Kidney capillary endothelial cell (primary cell): ENCODE data around the gene FAM43A.

Experiments used
- DNase-seq: peaks from one replicate; pipeline ENCODE4 v3.0.0-alpha.2; 2018; ENCODE audit warnings: low spot score

Gene FAM43A

DNA sequence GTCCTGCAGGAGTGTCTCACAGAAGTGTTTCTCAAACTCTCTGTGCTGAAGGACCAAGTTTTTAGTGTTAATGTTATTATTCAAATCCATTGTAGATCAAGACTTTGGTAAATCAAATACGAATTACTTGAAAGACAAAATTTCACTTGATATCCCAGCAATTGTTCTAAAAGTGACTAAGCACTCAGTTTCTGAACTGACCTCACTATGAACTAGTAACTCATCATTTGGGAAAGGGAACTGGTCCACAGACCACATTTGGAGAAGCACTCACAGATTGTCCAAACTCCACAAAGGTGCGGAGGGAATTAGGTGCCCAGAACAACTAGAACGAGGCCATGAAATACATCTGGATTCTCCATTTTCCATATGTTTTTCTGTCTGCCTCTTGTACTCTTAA, 25.6 kb downstream of the FAM43A start:
- DNase-seq: peak; percentile 47

DNA sequence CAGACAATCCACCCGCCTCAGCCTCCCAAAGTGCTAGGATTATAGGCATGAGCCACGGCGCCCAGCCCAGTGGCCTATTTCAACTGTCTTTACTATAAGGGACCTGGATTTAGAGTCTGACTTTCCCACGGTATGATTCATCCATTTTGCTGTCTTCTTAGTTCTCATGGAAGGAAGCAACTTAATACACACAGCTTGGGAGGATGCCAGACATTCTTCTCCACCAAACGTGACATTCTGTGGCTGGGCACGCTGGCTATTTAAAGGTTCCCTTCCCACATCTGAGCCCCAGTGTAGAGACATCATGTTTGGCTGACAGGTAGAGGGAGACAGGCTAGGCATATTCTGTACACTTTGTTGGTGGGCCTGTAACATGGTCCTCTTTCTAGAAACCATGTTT, 26.2 kb downstream of the FAM43A start:
- peak; percentile 98 for DNase-seq

DNA sequence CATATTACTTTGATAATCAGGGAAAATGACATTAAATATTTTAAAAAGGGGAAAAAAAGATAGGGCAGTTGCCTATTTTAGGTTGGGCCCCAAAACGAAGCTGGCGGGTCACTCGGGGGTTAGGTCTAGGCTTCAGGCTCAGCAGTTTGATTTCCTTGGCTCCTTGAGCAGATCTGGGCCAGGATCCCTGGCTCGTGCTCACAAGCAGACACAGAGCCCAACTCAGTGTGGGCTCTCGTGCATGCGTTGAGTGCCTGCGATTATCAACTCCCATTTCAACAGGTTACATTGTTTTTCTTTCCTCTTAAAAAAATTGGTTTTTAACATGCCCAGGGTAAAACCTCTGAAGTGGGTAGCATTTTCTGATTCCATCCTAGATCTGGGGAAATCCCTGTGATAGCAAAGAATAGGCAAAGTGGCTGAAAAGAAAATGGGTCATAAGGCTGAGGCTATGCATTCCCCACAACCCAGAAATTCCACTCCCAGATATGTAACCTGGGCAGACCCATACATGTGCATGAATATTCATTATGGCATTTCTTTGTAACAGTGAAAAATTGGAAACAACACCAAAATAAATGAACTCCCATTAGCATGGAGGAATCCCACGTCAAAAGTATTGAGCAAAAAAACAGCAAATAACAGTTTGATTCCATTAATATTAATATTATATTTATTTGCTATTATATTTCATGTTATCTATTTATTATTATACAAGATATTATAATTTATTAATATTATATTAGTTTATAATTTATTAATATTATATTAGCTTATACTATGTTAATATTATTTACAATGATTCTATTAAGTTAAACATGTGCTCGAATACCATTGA, 27.8 kb downstream of the FAM43A start:
- no peak for DNase-seq

DNA sequence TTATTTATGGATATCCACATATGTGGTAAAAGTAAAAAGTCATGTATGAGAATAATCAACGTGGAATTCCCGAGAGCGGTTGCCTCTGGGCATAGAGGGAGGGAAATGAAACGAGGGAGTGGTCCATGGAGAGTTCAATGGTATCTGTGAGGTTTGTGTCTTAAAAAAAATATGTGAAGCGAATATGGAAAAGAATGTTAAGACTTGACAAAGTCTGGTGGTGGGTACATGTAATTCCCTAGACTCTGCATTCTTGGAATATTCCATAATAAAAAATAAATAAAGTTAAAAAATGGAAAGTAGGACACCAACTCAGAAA, 28.4 kb downstream of the FAM43A start:
- no peak for DNase-seq

DNA sequence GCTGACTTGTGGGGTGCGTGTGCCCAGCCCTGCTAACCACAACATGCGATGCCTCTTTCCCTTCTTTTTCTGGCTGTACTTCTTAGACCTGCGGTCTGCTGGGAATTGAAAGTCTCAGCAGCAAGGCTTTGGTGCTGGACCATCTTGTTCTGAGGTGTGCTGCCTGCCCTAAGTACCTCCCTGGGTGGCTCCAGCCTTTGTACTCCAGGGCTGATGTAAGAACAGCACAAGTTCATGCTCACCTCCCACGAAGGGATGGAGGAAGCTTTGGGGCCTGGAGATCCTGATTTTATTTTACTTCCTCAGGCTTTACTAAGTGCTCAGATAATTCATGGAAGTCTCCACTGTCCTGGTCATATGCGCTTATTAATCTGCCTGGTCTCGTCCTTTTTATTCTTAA, 28.9 kb downstream of the FAM43A start:
- no peak for DNase-seq

DNA sequence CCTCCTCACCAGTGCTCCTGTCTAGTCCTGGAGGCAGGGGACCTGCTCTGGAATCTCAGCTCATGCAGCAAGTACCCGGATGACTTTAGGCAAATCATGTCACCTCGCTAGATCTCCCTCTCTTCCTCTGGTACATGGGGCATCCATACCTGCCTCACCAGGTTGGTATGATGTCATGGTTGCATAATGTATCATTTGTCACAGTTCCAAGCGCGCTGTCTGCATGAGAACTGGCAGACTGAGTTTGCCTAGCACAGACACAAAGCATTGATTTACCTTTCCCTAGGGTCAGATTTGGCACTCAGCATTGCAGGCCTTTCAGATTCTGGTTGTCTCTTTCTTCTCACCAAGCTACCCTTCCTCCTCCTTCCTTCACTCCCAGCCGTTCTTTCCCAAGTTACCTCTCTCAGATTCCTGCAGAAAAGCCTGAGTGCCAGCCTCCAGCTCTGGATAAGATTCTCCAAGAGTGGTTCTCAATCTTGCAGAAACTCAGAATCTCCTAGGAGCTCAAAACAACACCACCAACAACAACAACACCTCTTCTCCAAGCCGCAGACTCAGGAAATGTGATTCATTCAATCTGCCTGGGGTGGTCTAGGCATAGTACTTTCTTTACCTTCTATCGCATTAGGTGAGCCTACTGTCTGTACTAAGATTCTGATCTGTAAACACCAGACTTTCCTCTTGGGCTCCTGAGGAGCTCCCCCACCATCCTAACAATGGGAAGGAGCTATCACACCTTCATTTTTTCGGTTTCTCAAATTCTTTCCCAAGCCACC, 29.5 kb downstream of the FAM43A start:
- DNase-seq: peak; percentile 26

DNA sequence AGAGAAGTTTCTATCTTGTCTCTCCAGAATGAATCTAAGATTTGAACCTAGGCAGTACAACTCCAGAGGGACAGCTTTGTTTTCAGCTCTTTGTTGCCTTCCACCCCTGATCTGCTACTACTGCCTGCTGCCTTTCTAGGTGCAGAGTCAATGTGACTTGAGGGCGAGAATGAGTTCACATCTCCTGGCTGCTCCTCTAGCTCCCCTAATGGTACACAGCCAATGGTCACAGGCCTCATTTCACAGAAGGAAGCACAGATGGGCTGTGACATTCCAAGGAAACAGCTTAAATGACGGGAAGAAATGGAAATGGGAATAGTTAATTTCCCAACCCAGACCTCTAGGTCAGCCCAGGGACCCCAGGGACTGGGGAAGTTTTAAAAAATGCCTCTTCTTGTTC, 32.4 kb downstream of the FAM43A start:
- no peak for DNase-seq

DNA sequence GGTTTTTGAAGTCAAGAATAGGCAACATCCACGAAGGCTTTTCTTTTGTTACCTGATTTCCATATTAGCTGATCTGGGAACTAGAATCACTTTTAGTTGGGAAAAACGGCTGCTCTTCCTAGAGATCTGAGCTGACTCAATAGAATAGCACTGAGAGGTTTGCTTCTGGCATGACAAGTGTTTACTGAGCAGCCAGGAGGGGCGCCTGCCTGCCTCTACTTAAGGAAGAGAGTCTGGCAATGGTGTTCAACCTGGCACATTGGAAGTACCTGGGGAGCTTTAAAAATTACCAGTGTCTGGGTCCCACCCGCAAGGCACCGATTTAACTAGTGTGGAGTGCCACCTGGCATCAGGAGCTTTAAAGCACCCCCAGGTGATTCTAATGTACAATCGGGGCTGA, 34.4 kb downstream of the FAM43A start:
- DNase-seq: no peak

DNA sequence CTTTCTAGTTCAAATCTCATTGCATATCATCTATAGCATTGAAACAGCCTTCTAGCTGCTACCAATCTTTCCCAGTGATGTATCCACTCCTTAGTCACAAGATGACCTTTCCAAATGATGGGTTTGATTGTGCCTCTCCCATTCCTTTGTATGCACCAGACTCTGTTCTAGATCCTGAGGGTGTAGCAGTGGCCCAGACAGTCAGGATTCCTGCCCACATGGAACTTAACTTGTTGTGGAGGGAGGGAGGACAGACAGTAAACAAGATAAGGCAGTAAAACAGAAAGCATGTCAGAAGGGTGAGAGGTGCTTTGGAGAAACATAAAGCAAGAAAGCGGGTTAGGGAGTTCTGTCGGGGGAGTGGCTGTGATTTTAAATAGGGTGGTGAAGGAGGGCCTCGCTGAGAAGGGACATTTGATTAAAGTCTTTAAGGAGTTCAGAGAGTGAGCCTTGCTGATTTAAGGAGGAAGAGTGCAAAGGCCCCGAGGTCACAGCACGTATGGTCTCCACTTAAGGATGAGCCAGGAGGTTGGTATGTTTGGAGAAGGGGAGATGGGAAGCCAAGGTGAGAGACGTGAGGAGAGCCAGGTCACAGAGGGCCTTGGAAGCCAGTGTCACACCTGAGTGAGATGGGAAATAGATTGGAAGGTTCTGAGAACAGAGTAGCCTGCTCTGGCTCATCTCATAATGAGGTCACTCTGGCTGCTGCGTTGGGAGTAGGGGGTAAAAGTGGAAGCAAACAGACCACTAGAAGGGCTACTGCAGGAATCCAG, 38.3 kb downstream of the FAM43A start:
- no peak for DNase-seq

DNA sequence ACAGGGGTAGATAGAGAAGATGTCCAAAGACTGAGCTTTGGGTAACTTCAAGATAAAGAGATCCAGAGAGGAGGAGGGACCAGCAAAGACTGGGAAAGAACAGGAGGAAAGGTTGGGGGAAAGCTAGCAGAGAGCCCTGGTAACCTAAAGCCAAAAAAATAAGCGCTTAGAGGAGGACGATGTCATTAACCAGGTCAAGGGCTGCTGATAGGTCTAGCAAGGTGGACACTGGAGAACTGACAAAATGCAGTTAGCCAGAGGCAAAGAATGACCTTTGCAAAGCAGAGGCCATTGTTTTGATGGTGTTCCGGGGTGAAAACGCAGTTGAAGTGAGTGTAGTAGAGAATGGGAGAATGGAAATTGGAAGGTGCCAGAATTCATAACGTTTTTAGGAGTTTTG, 39.7 kb downstream of the FAM43A start:
- no peak for DNase-seq

DNA sequence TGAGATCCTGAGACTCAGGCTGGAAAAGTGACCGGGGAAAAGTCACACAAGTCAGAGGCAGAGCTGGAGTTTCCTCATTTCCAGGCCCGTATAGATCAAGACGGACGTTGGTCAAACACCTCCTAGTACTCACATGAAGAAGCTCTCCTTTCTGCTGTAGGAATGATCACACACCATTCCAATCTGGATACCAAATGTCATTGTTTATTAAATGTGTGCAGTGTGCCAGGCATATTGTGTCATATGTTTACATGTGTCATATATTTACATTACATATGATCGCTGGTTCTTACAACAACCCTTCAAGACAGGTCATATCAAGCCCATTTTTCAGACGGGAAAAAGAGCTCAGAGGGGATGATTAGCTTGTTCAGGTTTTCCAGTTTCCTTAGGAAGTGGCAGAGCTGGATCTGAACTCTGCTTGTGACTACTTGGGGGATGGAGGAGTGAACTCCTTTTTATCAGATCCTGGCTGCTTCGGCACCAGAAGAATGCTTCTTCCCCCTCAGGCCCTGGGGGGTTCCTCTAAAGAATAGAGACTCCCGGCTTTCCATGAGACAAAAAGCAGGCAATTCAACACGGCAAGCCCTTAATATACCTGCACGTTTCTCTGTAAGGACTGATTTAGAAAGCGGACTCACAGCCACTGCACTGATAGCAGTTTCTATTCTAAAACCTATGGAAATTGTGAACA, 41.9 kb downstream of the FAM43A start:
- DNase-seq: no peak

DNA sequence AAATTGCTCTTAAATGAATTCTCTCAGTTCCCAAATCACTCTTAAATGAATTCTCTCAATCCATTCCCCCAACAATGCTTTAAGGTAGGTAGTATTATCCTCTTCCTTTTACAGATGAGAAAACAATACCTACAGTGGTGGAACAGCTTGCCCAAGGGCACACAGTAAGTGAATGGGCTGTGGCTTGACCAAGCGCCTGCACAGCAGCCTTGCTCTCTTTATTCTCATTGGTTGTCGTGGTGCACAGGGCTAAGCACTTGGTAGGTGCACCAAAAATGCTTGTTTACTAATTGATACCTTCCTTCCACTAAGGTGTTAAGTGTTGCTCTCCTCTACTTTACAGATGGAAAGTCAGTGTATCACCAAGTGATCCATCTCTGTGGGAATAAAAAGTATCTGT, 43.3 kb downstream of the FAM43A start:
- DNase-seq: no peak

DNA sequence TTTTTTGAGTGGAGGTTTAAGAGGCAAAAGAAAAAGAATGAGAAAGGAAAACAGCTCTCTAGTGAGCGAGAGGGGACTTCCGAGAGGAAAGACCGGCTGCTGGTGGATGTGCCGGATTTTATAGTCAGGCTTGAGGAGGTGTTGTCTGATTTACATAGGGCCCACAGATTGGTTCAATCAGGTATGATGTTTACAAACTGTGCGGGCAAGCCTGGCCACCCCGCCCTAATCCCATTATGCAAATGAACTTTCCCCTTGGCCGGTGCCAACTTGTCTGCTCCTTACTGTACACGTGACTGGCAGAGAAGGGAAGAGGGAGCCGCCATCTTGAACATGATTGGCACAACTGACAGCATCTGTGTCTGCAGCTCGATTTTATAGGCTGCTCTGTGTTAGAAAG, 44.7 kb downstream of the FAM43A start:
- DNase-seq: no peak

DNA sequence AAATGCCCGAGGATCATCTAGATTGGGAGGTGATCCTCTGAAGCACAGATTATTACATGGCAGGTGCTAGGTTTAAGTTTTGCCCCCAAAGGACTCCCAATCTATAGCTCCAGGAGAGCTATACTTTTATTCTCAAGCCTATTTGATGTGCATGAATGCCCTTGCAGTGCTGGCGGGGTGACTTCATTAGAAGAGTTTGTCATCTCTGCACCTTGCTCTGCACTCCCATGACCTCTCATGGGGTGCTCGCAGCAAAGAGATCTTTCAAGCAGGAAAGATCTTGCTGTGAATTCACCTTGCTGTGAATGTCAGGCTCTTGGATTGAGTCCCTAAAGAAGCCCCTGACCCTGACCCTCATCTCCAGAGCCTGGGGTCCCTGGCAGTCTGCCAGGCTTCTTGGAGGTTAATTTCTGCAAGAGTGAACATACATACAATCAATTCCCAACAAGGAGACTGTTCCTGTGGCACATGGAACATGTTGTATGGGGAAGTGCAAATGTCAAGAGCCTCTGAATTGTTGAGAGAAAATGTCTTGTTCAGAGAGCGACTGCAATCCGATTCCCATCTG, 45.9 kb downstream of the FAM43A start:
- no peak for DNase-seq

DNA sequence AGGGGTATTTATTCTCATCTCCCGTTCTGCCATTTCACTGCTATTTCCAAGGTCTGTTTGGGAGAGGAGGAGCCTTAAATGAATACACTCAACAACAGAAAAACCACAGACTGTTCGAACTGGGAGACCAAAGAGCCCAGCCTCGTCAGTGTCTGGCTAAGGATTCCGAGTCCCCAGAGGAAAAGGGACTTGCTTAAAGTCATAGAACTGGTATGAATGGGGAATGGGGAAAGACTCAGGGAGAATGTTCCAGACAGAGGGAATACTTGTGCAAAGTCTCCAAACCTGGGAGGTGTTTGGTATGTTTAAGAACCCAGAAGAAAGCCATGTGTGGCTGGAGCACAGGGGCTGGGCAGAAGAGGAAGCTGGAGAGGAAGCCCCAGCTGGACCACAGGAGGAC, 46.9 kb downstream of the FAM43A start:
- DNase-seq: no peak

DNA sequence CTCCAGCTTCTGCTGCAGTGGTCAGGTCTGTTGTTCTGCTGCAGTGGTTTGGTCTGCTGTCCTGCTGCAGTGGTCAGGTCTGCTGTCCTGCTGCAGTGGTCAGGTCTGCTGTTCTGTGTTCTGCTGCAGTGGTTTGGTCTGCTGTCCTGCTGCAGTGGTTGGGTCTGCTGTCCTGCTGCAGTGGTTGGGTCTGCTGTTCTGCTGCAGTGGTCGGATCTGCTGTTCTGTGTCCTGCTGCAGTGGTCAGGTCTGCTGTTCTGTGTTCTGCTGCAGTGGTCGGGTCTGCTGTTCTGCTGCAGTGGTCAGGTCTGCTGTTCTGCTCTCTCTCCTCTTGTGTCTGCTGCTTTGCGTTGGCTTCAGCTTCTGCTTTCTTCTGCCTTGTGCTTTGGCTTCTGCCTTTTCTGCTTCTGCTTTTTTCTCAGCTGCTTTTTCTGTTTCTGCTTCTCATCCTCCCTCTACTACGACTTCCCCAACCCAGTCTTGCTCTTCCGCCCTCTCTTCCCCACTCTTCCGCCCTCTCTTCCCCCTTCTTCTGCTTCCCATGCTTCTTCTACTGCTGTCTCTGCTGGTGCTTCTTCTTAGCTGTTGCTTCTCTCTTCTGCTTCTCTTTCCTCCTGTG, 50.7 kb downstream of the FAM43A start:
- DNase-seq: no peak

DNA sequence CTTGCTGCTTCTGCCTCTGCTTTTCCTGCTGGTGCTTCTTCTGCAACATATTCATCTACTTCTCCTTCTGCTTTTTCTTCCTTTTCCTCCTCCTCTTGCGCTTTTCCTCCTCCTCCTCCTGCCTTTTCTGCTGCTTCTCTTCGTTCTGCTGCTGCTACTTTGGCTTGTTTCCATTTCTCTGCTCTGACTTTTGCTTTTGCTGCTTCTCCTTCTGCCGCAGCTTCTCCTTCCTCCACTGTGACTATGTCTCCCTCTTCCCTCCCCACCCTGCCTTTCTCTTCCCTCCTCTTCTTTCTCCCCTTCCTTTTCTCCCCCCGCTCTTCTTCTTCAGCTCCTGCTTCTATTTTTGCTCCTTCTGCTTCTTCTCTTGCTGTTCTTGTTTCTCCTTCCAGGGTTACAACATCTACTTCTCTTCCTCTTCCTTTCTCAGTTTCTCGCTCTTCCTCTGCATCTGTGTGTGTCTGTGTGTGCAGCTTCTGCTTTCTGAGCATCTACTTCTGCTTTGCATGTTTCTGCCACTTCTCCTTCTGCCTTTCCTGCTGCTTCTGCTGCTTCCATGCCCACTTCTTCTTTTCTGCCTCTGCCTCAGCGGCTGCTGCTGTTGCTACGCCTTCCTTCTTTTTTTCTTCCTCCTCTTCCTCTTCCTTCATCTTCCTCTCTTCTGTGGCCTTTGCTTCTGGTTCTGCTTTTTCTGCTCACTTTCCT, 51.4 kb downstream of the FAM43A start:
- no peak for DNase-seq
